ENCODE data around the gene TAPT1. TPM values are rescaled to one million over a fixed set of nuclear protein-coding genes. Genes with fewer than 3 reads are reported as not detected.

Gene TAPT1
- total and polyA plus RNA-seq, 2 of the 13 experiments (the other 11 are each of a cell fraction or from before 2014, with no cell fraction given): 24.5 to 25.3 TPM

DNA sequence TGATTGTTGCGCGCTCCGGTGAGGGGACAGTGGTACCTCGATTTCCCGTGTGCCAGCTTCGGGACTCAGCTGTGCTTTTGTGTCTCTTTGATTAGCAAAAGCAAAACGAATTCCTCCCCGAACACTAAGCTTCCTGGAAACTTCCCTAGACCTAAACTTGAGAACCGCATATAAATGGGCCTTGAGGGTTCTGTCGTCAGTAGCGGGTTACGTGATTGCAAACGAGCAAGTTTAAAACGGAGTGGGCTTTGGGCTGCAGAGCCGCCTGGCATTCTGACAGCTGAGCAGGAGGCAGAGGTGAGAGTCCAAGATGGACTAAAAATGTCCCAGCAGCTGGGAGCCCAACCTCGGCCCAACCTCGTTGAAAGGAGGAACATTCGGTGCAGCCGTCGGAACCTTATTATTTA, 1.2 kb upstream of the TAPT1 start (continued):
- TF ChIP-seq, protein P1, sequence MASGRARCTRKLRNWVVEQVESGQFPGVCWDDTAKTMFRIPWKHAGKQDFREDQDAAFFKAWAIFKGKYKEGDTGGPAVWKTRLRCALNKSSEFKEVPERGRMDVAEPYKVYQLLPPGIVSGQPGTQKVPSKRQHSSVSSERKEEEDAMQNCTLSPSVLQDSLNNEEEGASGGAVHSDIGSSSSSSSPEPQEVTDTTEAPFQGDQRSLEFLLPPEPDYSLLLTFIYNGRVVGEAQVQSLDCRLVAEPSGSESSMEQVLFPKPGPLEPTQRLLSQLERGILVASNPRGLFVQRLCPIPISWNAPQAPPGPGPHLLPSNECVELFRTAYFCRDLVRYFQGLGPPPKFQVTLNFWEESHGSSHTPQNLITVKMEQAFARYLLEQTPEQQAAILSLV (CRISPR knock-in tag; IDR thresholded peaks at IDR 0.05; ENCODE audit: borderline replicate concordance): no peak
- TF ChIP-seq TFAP4 (IDR thresholded peaks at IDR 0.05; ENCODE audit: borderline replicate concordance, low read depth) (peak; percentile 56; the same call in 1 of the 2 replicates), ZNF570 (CRISPR knock-in tag; IDR thresholded peaks at IDR 0.05; ENCODE audit: borderline replicate concordance) (no peak), SIN3A (IDR thresholded peaks at IDR 0.05; ENCODE audit: borderline replicate concordance, low read depth, low read length) (0 out of 2 replicates have a peak, but pooled peaks have one; percentile 55), MEIS2 (CRISPR knock-in tag; IDR thresholded peaks at IDR 0.05) (no peak)

- peak; percentile 35 for DNase-seq (ENCODE audit: low spot score)
- Histone ChIP-seq H3K4me3 (replicated peaks in 1 of 3; ENCODE audit: insufficient read depth in 1 of 3, low read depth in 2 of 3, low read length in 3 of 3) (peak overlapping the region; percentile 83 to 96 (median 94)), H3K4me2 (ENCODE audit: low read depth, low read length) (peak overlapping the region; percentile 94), H3K9ac (ENCODE audit: insufficient read depth, low read depth, low read length) (peak overlapping the region; percentile 90), H3K36me3 (replicated peaks in 1 of 2; ENCODE audit: control insufficient read depth in 1 of 2, insufficient read depth in 2 of 2, low read length in 2 of 2) (no peaks in the 10 kb centered on the region), H4K20me1 (ENCODE audit: insufficient read depth, low read length) (peaks cover 21% of the 10 kb centered on the region), H3K79me2 (ENCODE audit: insufficient read depth, low read length) (peaks cover 50% of the 10 kb centered on the region), H3K9me3 (ENCODE audit: low read length) (no peaks in the 10 kb centered on the region), H2AFZ (ENCODE audit: low read length) (no peak overlapping the region), H3K27me3 (ENCODE audit: control insufficient read depth in 1 of 2, insufficient read depth in 2 of 2, low read length in 2 of 2) (no peaks in the 10 kb centered on the region; a peak in 1 of 5 replicates), H3K4me1 (ENCODE audit: insufficient read depth, low read length) (peaks cover 48% of the 10 kb centered on the region), H3K27ac (ENCODE audit: extremely low read length, insufficient read depth, low read length) (peak overlapping the region; percentile 90)
- BruUV-seq (replicated peaks): no TSS peak
- ATAC-seq: peak; percentile 72
- no peak for FAIRE-seq
- WGBS (ENCODE audit: low lambda C conversion rate): 0% methylated on average over 11 of the region's 57 CpGs
- ChIA-PET POLR2A (interaction anchor here (1.0 to 2.7 kb wide), 5 partner anchors 9 to 545 kb away, joined by 3 to 9 read pairs (median 5); partner anchors contain the start of gene FAM200B), CTCF (ENCODE audit: low intra/inter-chr PET ratio, low total read pairs) (no interaction called here)
- in situ Hi-C loops (cut with HindIII; ENCODE audit: extremely low pct_ligation_motif_present, low pct_unique_long_range_greater_than_20kb): no loop called here
- intact Hi-C loops (cut with micrococcal nuclease; ENCODE audit: unreplicated experiment): loop anchor here (10.0 kb wide), 1 partner anchor 542 kb away; the partner anchor contains the start of gene FAM200B
- TF ChIP-seq ZKSCAN8 (CRISPR knock-in tag; IDR thresholded peaks at IDR 0.05; ENCODE audit: borderline replicate concordance) (no peak), KLF11 (CRISPR knock-in tag; IDR thresholded peaks at IDR 0.05) (no peak), MTA3 (CRISPR knock-in tag; IDR thresholded peaks at IDR 0.05) (no peak), PHF8 (CRISPR knock-in tag; IDR thresholded peaks at IDR 0.05) (peak; percentile 66), NR1H2 (CRISPR knock-in tag; IDR thresholded peaks at IDR 0.05; ENCODE audit: borderline replicate concordance, low read depth) (0 out of 2 replicates have a peak, but pooled peaks have one; percentile 21), FOXO4 (CRISPR knock-in tag; conservative IDR thresholded peaks at IDR 0.05) (0 out of 2 replicates have a peak, but pooled peaks have one; percentile 85), REPIN1 (CRISPR knock-in tag; IDR thresholded peaks at IDR 0.05; ENCODE audit: borderline replicate concordance, low read depth) (0 out of 2 replicates have a peak, but pooled peaks have one; percentile 29), ZNF652 (CRISPR knock-in tag; IDR thresholded peaks at IDR 0.05; ENCODE audit: borderline replicate concordance, low read depth) (no peak), ZNF703 (CRISPR knock-in tag; IDR thresholded peaks at IDR 0.05; ENCODE audit: borderline replicate concordance) (0 out of 2 replicates have a peak, but pooled peaks have one; percentile 38)
- TF ChIP-seq, protein P2, sequence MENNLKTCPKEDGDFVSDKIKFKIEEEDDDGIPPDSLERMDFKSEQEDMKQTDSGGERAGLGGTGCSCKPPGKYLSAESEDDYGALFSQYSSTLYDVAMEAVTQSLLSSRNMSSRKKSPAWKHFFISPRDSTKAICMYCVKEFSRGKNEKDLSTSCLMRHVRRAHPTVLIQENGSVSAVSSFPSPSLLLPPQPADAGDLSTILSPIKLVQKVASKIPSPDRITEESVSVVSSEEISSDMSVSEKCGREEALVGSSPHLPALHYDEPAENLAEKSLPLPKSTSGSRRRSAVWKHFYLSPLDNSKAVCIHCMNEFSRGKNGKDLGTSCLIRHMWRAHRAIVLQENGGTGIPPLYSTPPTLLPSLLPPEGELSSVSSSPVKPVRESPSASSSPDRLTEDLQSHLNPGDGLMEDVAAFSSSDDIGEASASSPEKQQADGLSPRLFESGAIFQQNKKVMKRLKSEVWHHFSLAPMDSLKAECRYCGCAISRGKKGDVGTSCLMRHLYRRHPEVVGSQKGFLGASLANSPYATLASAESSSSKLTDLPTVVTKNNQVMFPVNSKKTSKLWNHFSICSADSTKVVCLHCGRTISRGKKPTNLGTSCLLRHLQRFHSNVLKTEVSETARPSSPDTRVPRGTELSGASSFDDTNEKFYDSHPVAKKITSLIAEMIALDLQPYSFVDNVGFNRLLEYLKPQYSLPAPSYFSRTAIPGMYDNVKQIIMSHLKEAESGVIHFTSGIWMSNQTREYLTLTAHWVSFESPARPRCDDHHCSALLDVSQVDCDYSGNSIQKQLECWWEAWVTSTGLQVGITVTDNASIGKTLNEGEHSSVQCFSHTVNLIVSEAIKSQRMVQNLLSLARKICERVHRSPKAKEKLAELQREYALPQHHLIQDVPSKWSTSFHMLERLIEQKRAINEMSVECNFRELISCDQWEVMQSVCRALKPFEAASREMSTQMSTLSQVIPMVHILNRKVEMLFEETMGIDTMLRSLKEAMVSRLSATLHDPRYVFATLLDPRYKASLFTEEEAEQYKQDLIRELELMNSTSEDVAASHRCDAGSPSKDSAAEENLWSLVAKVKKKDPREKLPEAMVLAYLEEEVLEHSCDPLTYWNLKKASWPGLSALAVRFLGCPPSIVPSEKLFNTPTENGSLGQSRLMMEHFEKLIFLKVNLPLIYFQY (CRISPR knock-in tag; IDR thresholded peaks at IDR 0.05; ENCODE audit: borderline replicate concordance): no peak
Measured at GRCh38 chr4:16226816-16227461, 668 bp upstream of the TAPT1 start.

Data from HepG2 (cell line).